WERI-Rb-1 (cell line): ENCODE results near the gene GSC.

Experiments
- DNase-seq: peaks from one replicate; pipeline ENCODE4 v3.0.0-alpha.2; 2020
- H3K27ac ChIP-seq: fragments of 250-450 bp; sonication (Bioruptor Pico); 2 replicates; pipeline ENCODE4 v1.5.1; 2020; ENCODE audit warnings: mild to moderate bottlenecking, moderate library complexity
- H3K27me3 ChIP-seq: fragments of 250-450 bp; sonication (Bioruptor Pico); 2 replicates; pipeline ENCODE4 v1.5.1; 2021; ENCODE audit warnings: mild to moderate bottlenecking, low read depth, moderate library complexity; ENCODE audit not compliant: insufficient read depth, severe bottlenecking
- H3K36me3 ChIP-seq: fragments of 250-450 bp; sonication (Bioruptor Pico); 2 replicates; pipeline ENCODE4 v1.5.1; 2020; ENCODE audit warnings: mild to moderate bottlenecking, moderate library complexity
- H3K4me3 ChIP-seq: 2 replicates; pipeline ENCODE4 v1.5.1; 2011; ENCODE audit warnings: low read depth, mild to moderate bottlenecking, control low read depth, low read length
- H3K9me3 ChIP-seq: fragments of 250-450 bp; sonication (Bioruptor Pico); 2 replicates; pipeline ENCODE4 v1.5.1; 2021; ENCODE audit warnings: mild to moderate bottlenecking, moderate library complexity; ENCODE audit not compliant: severe bottlenecking
- TF ChIP-seq, protein P1 (sequence below): IDR thresholded peaks from 2 replicates; pipeline ENCODE4 v1.5.1; 2011; ENCODE audit warnings: low read depth, mild to moderate bottlenecking, control low read depth, inconsistent platforms, low read length

Gene GSC

GRCh38 chr14:94770815-94771157 is 873 bp upstream of the GSC start:
- Histone ChIP-seq H3K27me3 (peaks cover 9% of the 10 kb centered on the region), H3K4me3 (no peak overlapping the region; the same call in 1 of the 2 replicates), H3K27ac (0 out of 2 replicates have a peak overlapping the region, but pooled peaks have one; percentile 62), H3K9me3 (no peaks in the 10 kb centered on the region), H3K36me3 (no peaks in the 10 kb centered on the region)
- no peak for DNase-seq
- TF ChIP-seq, protein P1, sequence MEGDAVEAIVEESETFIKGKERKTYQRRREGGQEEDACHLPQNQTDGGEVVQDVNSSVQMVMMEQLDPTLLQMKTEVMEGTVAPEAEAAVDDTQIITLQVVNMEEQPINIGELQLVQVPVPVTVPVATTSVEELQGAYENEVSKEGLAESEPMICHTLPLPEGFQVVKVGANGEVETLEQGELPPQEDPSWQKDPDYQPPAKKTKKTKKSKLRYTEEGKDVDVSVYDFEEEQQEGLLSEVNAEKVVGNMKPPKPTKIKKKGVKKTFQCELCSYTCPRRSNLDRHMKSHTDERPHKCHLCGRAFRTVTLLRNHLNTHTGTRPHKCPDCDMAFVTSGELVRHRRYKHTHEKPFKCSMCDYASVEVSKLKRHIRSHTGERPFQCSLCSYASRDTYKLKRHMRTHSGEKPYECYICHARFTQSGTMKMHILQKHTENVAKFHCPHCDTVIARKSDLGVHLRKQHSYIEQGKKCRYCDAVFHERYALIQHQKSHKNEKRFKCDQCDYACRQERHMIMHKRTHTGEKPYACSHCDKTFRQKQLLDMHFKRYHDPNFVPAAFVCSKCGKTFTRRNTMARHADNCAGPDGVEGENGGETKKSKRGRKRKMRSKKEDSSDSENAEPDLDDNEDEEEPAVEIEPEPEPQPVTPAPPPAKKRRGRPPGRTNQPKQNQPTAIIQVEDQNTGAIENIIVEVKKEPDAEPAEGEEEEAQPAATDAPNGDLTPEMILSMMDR, result no peak

DNA sequence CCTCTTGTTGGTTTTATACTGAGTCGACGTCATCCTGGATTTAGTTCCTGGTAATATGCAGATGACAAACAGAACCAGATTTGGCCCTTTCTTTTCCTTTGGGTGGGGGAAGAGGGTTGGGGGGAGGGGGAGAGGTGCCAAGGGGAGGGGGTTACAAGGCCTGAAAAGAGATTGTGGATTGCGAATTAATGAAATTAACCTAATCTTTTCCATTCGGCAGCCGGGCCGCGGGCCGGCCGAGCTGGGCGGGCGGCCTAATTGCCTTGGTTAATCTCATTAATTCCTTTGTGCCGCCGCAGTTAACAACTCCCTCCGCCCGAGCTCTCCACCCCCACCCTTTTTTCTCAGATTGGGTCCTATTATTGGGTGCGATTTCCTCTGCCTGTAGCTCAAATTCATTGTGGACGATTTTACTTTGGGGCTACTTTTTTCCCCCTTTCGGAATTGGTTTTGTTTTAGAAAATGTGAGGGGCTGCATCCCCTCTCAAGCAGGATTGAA is 387 bp upstream of the GSC start:
- Histone ChIP-seq H3K27ac (peak overlapping the region; percentile 62; the same call in 1 of the 2 replicates), H3K4me3 (peak overlapping the region; percentile 66), H3K27me3 (peaks cover 9% of the 10 kb centered on the region), H3K9me3 (no peaks in the 10 kb centered on the region), H3K36me3 (no peaks in the 10 kb centered on the region)
- TF ChIP-seq, protein P1, result no peak
- peak; percentile 53 for DNase-seq

GRCh38 chr14:94768521-94769390 is 1.2 kb downstream of the GSC start:
- TF ChIP-seq, protein P1, result no peak
- peak; percentile 35 for DNase-seq
- H3K27ac ChIP-seq, result no peak overlapping the region

DNA sequence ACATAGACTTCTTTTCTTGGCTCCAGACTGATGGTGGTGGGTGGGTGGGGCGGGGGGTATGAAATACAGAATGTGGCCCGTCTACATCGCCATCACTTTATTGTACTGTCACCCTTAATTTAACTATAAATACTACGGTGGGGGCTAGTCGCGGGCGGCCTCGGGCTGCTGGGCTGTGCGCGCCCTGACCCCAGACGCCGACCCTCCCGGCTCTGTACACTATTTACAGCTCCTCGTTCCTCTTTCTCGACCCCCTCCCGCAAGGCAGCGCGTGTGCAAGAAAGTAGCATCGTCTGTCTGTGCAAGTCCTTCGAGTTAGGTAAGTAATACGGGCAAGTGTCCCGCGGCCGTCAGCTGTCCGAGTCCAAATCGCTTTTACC is 1.8 kb downstream of the GSC start:
- no peak for DNase-seq
- peaks cover 9% of the 10 kb centered on the region for H3K27me3 ChIP-seq
- TF ChIP-seq, protein P1, result no peak
- no peak overlapping the region for H3K27ac ChIP-seq
- H3K9me3 ChIP-seq, result no peaks in the 10 kb centered on the region
- peak overlapping the region; percentile 66 for H3K4me3 ChIP-seq
- no peaks in the 10 kb centered on the region for H3K36me3 ChIP-seq

More at GRCh38 chr14:94768521-94769390, 1.2 kb downstream of the GSC start:
- no peaks in the 10 kb centered on the region for H3K9me3 ChIP-seq
- no peaks in the 10 kb centered on the region for H3K36me3 ChIP-seq
- H3K4me3 ChIP-seq, result peak overlapping the region; percentile 66
- peaks cover 9% of the 10 kb centered on the region for H3K27me3 ChIP-seq

GRCh38 chr14:94767321-94767878 is 2.5 kb downstream of the GSC start:
- Histone ChIP-seq H3K27ac (no peak overlapping the region), H3K27me3 (peaks cover 9% of the 10 kb centered on the region), H3K4me3 (no peak overlapping the region), H3K9me3 (no peaks in the 10 kb centered on the region), H3K36me3 (no peaks in the 10 kb centered on the region)
- TF ChIP-seq, protein P1, result no peak
- no peak for DNase-seq
